Measurements from ENCODE around the gene ASGR2. TPM values are rescaled to one million over a fixed set of nuclear protein-coding genes. Genes with fewer than 3 reads are reported as not detected.
"Not testable (repeated sequence)": the region's sequence is repeated elsewhere in the genome, so short reads cannot be mapped to it uniquely, and the experiment has no call there.

Gene ASGR2
- total RNA-seq, 4 donors from 2014 or later, result not detected

- Histone ChIP-seq H3K27ac (no peak overlapping the region), H3K4me3 (no peak overlapping the region), H3K27me3 (no peaks in the 10 kb centered on the region), H3K36me3 (no peaks in the 10 kb centered on the region), H3K4me1 (no peaks in the 10 kb centered on the region), H3K9me3 (no peaks in the 10 kb centered on the region)
- intact Hi-C loops (cut with DNase I; ENCODE audit: low total_unique reads), result no loop called here
- no peak for DNase-seq
- TF ChIP-seq CTCF (IDR thresholded peaks at IDR 0.05) (no peak), POLR2A (IDR thresholded peaks at IDR 0.05) (no peak)
These were observed 6.6 kb downstream of the ASGR2 start for GRCh38 chr17:7107795-7108559.

GRCh38 chr17:7107012-7107754 is 7.4 kb downstream of the ASGR2 start:
- Histone ChIP-seq H3K4me1 (no peaks in the 10 kb centered on the region), H3K27me3 (no peaks in the 10 kb centered on the region), H3K9me3 (no peaks in the 10 kb centered on the region), H3K36me3 (no peaks in the 10 kb centered on the region), H3K27ac (no peak overlapping the region), H3K4me3 (no peak overlapping the region)
- no peak for DNase-seq
- intact Hi-C loops (cut with DNase I; ENCODE audit: low total_unique reads), result no loop called here
- TF ChIP-seq POLR2A (IDR thresholded peaks at IDR 0.05) (no peak), CTCF (IDR thresholded peaks at IDR 0.05) (no peak)

- Histone ChIP-seq H3K4me3 (no peak overlapping the region), H3K9me3 (no peaks in the 10 kb centered on the region), H3K27ac (no peak overlapping the region), H3K36me3 (no peaks in the 10 kb centered on the region), H3K4me1 (no peaks in the 10 kb centered on the region), H3K27me3 (no peaks in the 10 kb centered on the region)
- no peak for TF ChIP-seq POLR2A (IDR thresholded peaks at IDR 0.05)
- TF ChIP-seq CTCF (IDR thresholded peaks at IDR 0.05), result no peak
- intact Hi-C loops (cut with DNase I; ENCODE audit: low total_unique reads), result no loop called here
- no peak for DNase-seq
These were observed 12.2 kb downstream of the ASGR2 start for GRCh38 chr17:7102421-7102820.

GRCh38 chr17:7101531-7101930 is 13.1 kb downstream of the ASGR2 start:
- intact Hi-C loops (cut with DNase I; ENCODE audit: low total_unique reads), result no loop called here
- H3K4me1 ChIP-seq, result no peaks in the 10 kb centered on the region
- H3K9me3 ChIP-seq, result no peaks in the 10 kb centered on the region
- no peaks in the 10 kb centered on the region for H3K36me3 ChIP-seq
- TF ChIP-seq POLR2A (IDR thresholded peaks at IDR 0.05) (no peak), CTCF (IDR thresholded peaks at IDR 0.05) (no peak)
- H3K27me3 ChIP-seq, result no peaks in the 10 kb centered on the region
- H3K4me3 ChIP-seq, result no peak overlapping the region
- DNase-seq, result no peak
- no peak overlapping the region for H3K27ac ChIP-seq

GRCh38 chr17:7100641-7101379 is 13.8 kb downstream of the ASGR2 start:
- H3K4me3 ChIP-seq; H3K27me3 ChIP-seq; DNase-seq; H3K27ac ChIP-seq; intact Hi-C loops (cut with DNase I; ENCODE audit: low total_unique reads); H3K36me3 ChIP-seq; H3K4me1 ChIP-seq; H3K9me3 ChIP-seq: not testable (repeated sequence)
